Epithelial cell of alveolus of lung (primary cell): Measurements from ENCODE around the gene CCDC158. TPM values are rescaled to one million over a fixed set of nuclear protein-coding genes. Genes with fewer than 3 reads are reported as not detected.

Source experiments
- total RNA-seq: library from RNA; depleted of rRNA; stranded (reverse); fragments of >200 nt; gene quantifications from 2 replicates; pipeline ENCODE4 v1.2.1, GENCODE V29; 2015

CCDC158 gene
- total RNA-seq = 0.13 TPM in 1 of 2 replicates, not detected in the other

DNA sequence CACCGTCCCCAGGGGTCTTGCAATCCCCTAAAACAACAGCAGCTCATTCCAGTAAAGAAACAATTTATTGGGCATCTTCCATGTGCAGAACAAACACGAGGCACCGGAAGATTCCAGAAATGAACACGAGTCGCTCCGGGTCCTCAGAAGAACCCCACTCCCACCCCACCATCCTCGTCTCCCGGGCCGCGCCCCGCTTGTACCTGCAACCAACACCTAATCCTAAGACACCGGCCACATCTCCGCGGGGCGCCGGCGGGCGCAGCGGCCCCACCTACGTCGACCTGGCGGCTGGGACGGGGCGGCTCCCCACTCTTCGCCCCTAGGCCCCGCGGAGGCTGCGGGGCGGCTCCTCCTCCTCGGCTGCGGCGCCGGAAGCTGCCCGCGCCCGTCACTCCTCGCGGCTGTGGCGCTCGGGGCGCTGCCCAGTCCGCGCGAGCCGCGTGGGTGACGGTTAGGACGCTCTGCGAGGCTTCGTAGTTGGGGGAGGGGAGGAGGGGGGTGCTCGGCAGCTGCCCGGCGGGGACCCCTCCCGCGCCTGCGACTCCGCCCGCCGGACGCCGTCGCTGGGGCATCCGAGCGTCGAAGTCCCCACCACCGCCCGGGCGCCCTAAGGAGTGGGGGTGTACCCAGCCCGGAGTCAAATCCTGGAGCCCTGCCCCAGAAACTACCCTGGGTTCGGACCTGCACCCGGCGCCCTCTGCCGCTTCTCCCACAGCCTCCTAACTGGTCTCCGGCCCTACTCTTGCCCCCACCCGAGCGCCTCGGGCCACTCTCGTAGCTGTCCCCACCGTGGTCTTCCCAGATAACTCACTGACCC, at the start of gene CCDC158:
Gene CCDC158 (minus strand): TSS at position 380 of the 820 bp plus-strand sequence. CDS start 17,934 bp downstream, outside the sequence.

GRCh38 chr4:76434901-76435527, 14.1 kb upstream of the CCDC158 start, which contains the start of gene SHROOM3:
TSS of gene SHROOM3 (plus strand) at chr4:76435229. CDS start at chr4:76436053, 824 bp downstream.

GRCh38 chr4:76305971-76306881, 114.7 kb downstream of the CCDC158 start, which contains the start of gene STBD1:
TSS of gene STBD1 (plus strand) at chr4:76306733. CDS start at chr4:76306770, 37 bp downstream.

Other genes with a start within 250 kb of the CCDC158 start
- 122 and 254 TPM in 2 replicates for gene SCARB2, start 207.3 kb downstream of the CCDC158 start, total RNA-seq
- gene FAM47E, start 169.4 kb downstream of the CCDC158 start, total RNA-seq = 2.1 TPM in 1 of 2 replicates, not detected in the other
- gene STBD1, start 114.4 kb downstream of the CCDC158 start, total RNA-seq = 5.0 and 6.9 TPM in 2 replicates
- gene SHROOM3, start 14.1 kb upstream of the CCDC158 start, total RNA-seq = 4.2 and 19.1 TPM in 2 replicates